Measurements from ENCODE around the gene FLNA. TPM values are rescaled to one million over a fixed set of nuclear protein-coding genes. Genes with fewer than 3 reads are reported as not detected.
A peak's percentile ranks its signal among the peaks of the same experiment; 100 is the strongest.

Gene FLNA
- total and polyA plus RNA-seq, 2 of the 13 experiments (the other 11 are each of a cell fraction or from before 2014, with no cell fraction given) = 83.4 to 174 TPM

- TF ChIP-seq RELA (CRISPR knock-in tag; IDR thresholded peaks at IDR 0.05) (no peak), TBX3 (IDR thresholded peaks at IDR 0.05; ENCODE audit: borderline replicate concordance) (no peak), ZNF225 (CRISPR knock-in tag; IDR thresholded peaks at IDR 0.05) (no peak), ZNF597 (CRISPR knock-in tag; IDR thresholded peaks at IDR 0.05) (no peak), MXD4 (CRISPR knock-in tag; IDR thresholded peaks at IDR 0.05) (no peak), ETS1 (CRISPR knock-in tag; IDR thresholded peaks at IDR 0.05) (no peak), NFKB2 (CRISPR knock-in tag; IDR thresholded peaks at IDR 0.05; ENCODE audit: borderline replicate concordance) (peak; percentile 32; the same call in 1 of the 2 replicates), SMARCC2 (IDR thresholded peaks at IDR 0.05) (no peak), ZNF251 (CRISPR knock-in tag; IDR thresholded peaks at IDR 0.05) (no peak), RARG (CRISPR knock-in tag; IDR thresholded peaks at IDR 0.05; ENCODE audit: low read depth) (no peak), NBN (conservative IDR thresholded peaks at IDR 0.05) (no peak), ZNF768 (CRISPR knock-in tag; IDR thresholded peaks at IDR 0.05) (peak; percentile 43; the same call in 1 of the 2 replicates), ZNF329 (CRISPR knock-in tag; IDR thresholded peaks at IDR 0.05; ENCODE audit: low read depth) (0 out of 2 replicates have a peak, but pooled peaks have one; percentile 33), ZNF317 (CRISPR knock-in tag; IDR thresholded peaks at IDR 0.05) (no peak), MNT (IDR thresholded peaks at IDR 0.05) (peak; percentile 8; the same call in 1 of the 2 replicates), MEIS2 (CRISPR knock-in tag; IDR thresholded peaks at IDR 0.05) (no peak), CBFB (CRISPR knock-in tag; IDR thresholded peaks at IDR 0.05) (no peak), PRDM4 (CRISPR knock-in tag; IDR thresholded peaks at IDR 0.05; ENCODE audit: borderline replicate concordance) (no peak), GFI1 (CRISPR knock-in tag; IDR thresholded peaks at IDR 0.05; ENCODE audit: borderline replicate concordance) (no peak), ZNF850 (CRISPR knock-in tag; conservative IDR thresholded peaks at IDR 0.05) (no peak), TSC22D2 (CRISPR knock-in tag; IDR thresholded peaks at IDR 0.05; ENCODE audit: borderline replicate concordance) (no peak), ZNF773 (CRISPR knock-in tag; IDR thresholded peaks at IDR 0.05; ENCODE audit: borderline replicate concordance) (no peak)
Measured at GRCh38 chrX:154378799-154379568, 4.5 kb upstream of the FLNA start, which contains the start of gene EMD (continued).

All from HepG2 (cell line).